Measurements from ENCODE around the gene LARGE1.

Gene LARGE1

DNA sequence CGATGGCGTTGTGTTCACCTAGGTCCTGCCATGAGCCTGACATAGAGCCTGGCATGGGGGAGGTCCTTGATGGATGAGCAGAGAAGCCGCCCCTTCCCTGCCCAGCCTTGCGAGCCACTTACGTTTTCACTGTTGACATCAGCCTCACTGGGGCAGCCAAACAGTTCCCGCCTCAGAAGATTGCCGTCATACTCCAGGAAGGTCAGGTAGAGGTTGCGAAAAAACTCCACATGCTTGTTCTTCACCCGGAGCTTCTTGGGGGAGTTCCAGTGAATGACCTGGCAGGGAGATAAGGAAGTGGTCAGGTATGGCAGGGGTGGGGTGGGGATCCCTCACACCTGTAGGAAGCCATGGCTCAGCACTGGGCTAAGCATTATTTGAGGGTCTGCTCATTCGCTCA, 582.8 kb downstream of the LARGE1 start:
- no peak for DNase-seq

DNA sequence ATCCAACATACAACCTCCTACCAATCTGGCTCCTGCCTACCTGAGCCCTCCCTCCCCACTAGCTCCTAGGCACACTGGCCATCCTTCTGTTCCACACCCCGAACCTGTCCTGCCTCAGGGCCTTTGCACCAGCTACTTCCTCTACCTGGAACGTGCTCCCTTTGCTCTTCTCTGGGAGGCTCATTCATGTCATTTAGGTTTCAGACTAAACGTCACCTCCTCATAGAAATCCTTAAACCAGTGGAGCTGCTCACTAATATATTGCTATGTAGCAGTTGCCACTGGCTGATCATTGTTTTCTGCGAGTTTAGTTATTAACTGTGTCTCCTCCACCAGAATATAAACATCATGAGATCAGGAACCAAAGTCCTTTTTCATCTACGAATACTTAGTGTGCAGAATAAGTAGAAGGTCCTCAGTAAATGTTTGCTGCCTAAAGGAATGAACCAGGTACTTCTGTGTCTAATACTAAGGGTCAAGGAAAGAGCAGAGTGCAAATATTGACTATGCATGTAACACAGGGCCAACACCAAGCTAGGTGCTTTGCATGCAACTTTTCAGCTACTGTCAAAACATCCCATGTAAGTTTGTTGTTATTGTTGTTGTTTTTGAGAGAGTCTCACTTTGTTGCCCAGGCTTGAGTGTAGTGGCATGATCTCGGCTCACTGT, 584.5 kb downstream of the LARGE1 start:
- no peak for DNase-seq

DNA sequence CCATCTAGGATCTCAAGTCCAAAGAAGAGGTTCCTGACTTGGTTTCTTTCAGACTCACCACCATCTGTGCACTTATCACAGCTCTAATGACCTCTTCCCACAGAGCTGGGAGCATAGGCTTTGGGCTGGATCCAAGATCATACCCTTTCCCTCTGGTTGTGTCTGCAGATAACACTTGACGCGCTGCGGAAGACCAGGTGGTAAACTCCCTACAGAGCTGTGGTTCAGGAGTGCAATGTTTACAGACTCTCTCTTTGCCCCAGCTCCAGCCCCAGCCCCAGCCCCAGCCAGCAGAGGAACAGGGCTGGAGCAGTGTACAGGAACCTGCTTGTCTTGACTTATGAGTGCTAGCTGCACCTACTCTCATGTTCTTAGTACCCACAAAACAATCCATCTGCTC, 587.7 kb downstream of the LARGE1 start:
- DNase-seq: no peak

DNA sequence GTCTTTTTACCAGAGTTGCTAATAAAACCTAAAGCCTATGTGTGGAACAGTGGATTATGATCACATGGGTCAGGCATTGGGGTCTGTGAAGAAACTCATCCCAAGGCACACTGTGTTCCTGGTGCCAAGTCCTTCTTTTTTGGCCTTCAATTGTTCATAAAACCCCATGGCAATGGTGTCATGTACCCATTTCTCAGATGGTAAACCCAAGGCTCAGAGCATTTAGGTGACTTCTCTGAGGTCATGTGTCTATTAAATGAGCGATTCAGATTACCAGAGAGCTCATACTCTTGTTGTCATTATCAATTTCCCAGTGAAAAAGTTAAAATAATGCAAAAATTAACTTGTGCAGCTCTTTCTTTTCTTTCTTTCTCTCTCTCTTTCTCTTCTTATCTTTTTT, 589.3 kb downstream of the LARGE1 start:
- no peak for DNase-seq

DNA sequence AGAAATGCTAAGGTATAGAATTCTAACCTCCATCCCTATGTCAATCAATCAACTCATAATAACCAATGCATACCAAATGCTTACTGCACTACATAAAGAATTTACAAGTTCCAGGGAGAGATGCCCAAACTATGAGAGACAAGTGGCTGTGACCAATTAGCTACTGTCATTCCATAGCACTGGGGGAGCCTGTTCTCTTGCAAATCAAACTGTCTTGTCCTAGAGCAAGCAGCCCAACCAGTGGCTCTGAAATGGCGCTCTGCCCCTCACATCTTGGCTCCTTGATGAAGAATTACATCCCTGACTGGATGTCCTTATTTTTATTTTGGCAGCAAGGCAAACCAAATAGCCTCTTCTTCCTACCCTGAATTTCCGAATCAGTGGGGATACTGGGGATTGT, 589.7 kb downstream of the LARGE1 start:
- DNase-seq: no peak

DNA sequence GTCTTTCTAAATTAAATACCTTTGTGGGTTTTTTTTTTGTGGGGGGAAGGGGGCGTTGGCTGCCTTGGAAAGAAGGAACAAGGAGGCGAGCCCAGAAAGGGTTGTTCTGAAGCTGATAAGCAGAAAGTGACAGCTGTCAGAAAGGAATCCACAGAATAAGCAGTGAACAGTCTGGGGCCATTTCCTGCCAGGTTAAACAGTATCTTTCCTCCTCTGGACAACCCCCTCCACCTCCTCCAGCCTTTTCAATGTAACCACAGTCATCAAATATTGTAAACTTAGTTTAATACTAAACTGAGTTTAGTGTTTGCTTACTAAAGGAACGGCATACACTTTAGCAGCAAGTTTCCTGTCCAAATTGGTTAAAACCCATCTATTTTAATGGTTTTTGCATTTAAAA, 590.9 kb downstream of the LARGE1 start:
- DNase-seq: no peak

DNA sequence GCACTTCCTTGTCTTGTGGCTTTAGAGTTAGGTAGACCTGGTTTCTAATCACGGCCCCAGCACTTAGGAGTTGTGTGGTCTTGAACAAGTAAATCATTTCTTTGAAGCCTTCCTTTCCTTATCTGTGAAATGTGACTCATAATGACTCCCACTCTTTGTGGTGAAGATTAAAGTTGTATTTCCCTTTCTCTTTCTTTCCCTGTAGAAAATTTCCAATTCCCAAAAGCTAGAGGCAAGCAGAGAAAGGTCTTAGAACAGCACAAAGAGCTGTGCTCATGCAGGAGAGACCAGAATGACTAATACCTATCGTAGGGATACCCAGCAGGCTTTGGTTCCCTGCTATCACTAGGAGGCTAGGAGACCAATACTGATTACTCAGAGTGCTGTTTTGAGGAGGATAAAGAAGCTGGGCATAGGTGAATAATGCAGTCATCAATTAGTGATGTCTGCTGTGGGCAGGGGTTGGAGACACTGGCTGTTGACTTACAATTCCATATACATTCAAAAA, 591.4 kb downstream of the LARGE1 start:
- DNase-seq: no peak

DNA sequence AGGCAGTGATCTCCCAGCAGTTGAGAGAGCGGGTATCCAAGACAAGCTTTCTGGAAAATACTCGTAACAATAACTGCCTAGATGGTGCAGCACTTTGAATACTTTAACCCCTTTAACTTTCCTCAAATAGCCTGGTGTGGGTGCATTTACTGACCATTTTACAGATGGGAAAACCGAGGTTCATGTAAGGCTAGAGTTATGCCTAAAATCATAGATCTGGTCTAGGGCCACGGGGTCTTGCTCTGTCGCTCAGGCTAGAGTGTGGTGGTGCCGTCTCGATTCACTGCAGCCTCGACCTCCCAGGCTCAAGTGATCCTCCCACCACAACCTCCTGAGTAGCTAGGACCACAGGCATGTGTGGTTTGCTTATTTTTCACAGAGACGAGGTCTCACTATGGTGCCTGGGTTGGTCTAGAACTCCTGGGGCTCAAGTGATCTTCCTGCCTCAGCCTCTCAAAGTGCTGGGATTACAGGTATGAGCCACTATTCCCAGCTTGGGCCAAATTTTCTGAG, 592.9 kb downstream of the LARGE1 start:
- DNase-seq: no peak

DNA sequence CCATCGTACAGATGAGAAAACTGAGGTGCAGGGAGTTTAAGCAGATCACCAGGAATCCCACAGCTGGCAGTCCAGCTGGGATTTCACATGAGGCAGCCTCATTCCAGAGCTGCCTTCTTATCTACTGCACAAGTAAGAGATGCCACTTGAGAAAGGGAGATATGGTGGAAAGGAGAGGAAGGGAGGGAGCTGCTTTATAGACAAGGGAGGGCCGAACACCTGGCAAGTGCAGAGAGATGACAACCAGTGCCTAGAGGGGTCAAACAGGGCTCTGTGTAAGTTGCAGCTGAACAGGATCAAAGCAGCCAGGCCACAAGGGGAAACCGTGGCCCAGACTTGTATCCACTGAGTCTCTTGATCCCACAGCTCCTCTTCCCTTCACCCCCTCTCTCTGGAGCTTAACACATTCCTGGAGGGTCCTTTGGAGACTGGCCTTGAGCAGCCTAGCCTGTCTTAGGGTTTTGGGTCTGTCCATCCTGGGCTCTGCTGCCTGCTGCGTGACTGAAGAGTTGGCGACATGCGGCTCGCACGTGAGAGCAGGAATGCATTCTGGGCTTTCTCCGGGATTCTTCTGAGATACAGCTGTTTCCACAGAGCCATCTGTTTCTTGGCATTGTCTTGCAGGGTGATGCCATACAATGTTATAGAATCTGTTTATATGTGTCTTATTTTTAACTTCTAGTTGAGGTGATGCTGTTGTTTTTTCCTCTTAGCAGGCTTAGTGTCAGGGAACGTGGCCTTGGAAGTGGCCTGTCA, 593.6 kb downstream of the LARGE1 start:
- no peak for DNase-seq

DNA sequence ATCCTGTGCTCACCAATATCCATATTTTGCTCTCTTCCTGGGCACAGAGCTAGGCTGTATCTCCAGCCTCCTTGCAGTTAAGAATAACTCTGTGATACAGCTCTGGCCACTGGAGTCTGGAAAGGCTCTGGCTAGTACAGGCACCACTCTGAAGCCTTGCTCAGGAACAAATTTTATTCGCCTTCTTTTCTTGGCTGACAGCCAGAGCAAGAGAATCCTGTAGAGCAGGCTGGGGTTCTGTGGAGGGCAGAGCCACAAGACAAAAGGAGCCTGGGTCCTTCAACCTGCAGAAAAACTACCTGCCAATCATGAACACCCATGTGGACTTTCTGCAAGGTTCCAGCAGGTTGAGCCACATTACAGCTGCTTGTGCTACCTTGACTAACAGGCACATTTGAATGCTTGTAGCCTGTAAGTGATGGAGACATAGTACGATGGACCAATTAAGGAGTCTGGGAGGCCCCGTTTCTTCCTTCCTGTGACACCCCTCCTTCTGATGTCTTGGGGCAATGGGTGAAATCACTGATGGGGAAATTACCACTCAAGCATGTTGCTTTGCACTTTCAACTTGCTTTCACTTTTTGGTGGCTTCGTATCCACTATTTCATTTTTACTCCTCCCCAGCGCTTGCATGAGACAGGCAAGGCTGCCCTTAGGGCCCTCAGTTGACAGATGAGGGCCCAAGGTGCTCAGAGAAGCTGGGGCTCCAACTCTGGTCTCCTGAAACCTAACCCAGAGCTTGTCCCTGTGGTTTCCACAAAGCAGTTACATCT, 594.9 kb downstream of the LARGE1 start:
- DNase-seq: no peak

DNA sequence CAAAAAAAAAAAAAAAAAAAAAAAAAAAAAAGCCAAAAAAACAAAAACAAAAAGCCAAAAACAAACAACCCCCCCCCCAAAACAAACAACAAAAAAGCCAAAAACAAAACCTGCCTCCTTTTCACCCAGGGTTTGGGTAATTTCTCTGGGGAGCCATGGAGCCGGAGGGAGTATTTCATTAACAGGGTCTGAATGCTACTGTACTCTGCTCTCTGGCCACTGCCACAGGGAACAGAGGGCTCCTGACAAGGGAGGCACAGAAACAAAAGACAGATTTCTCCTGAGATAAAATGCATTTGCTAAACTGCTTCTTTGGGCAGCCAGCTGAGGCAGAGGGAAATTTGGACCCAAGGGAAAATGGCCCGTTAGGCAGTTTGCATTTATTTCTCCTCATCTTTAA, 596.0 kb downstream of the LARGE1 start:
- DNase-seq: no peak

DNA sequence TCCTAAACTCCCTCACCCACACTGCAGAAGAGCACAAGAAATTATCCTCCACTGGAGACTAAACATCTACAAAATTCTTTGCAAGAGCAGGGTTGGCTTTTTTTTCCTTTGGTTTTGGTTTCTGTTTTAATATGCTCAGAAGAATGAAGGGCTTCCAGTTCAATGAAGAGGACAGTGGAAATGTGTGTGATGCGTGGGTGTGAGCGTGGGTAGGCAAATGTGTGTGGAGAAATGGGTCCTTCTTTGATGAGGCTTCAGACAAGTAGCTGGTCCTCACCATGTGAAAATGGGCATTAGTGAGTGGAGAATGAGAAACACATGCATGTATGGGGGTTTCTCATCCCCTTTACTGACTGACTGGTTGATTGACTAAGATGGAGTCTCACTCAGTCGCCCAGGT, 598.8 kb downstream of the LARGE1 start:
- DNase-seq: no peak

DNA sequence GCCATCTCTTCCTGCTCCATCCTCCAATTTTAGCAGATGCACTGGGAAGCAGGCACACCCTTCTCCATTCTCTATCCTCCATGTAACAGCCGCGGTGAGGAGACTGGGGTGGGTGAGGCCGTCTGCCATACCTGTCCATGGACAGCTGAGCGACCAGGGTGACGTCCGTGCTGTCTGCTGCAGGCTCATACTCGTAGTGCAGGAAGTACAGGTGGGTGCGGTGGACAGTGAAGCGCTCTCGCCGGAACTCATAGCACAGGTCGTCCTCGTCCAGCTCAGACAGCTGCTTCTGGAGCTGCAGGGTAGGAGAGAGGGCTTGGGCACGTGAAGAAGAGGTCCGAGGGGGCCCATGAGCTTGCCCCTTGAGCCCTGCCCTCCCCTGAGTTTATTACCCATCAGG, 604.3 kb downstream of the LARGE1 start:
- DNase-seq: no peak

DNA sequence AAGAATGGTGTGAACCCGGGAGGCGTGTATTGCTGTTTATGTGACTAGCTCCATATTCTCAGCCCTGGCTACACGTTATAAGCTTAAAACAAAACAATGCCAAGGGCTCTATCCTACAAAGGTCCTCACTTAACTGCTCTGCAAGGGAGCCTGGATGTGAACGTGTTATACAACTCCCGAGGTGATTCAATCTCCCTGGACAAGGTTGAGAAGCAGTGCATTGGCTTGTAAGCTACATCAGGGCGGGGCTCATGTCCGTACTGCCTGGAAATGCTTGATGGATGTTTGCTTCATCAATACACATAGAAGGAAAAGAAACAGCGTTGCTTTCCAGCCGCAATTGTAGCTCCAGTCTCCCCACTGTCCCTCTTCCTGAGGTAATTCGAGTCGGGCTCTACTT, 605.2 kb downstream of the LARGE1 start:
- no peak for DNase-seq

DNA sequence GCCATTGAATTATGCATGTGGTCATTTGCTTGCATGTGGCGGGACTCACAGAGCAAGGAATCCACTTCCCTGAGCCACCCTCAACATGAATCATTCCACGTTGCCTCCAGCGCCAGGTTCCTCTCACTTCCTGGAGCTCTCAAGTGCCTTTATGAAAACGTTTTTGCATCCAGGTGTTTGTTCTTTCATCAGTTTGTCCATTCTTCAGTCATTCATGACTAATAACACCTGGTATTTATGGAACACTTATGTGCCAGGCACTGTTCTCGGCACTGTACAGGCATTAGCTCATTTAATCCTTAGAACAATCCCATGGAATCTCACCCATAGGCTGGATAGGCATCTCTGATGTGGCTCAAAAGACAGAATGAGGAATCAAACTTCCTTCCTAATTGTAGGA, 606.0 kb downstream of the LARGE1 start:
- no peak for DNase-seq

DNA sequence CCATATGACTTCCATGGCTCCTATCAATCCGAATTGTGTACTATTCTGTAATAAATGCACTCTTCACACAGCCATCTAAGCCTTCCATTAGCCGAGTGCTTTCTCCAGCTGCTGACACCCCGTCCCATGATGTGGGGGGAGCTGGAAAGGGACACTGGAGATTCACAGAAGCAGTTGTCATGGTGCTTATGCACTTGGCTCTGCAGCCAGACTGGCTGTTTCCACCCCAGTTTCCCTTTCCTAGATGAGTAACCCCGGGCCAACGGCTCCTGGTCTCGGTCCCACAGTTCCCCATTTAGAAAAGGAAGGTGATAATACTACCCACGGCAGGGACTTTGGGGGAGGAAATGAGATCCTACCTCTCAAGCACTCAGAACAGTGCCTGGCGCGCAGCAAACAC, 617.2 kb downstream of the LARGE1 start:
- DNase-seq: no peak

DNA sequence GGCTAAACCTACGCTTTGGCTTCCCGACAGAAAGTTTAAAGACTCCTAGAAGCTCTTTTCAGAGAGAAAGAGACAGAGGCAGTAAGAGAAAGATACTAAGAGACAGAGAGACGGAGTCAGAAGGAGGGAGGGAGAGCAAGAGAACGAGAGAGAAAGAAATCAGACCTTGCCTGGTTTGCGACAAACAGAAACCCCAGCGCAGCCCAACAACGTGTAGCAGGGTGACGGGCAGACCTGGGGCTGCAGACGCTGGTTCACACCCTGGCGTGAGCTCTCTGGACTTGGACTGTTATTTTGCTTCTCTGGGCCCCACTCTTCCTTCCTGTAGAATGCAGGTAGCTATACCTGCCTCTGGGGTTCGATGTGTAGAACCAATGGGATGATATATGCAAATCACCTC, 617.7 kb downstream of the LARGE1 start:
- DNase-seq: no peak

DNA sequence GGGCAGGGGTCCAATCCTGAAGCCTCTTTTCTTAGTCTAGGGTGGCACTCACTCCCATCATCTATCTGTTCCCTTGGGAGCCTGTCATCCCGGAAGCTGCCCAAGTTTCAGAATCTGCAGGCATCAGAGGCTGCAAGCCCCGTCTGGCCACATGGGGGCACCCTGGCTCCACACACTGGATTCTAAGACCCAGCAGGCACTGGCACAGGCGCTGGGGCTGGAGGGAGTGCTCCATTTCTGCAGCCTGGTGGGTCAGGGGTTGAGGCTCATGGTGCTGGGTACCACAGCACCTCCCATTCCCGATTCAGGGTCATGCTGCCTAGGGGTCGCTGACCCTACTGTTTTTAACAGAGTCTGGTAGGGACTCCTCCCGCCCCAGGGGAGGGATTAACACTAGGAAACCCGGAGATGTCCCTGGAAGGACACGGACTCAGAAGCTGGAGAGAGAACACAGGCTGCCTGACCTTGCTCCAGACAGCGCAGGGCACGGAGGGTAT, 618.2 kb downstream of the LARGE1 start:
- peak; percentile 74 for DNase-seq

DNA sequence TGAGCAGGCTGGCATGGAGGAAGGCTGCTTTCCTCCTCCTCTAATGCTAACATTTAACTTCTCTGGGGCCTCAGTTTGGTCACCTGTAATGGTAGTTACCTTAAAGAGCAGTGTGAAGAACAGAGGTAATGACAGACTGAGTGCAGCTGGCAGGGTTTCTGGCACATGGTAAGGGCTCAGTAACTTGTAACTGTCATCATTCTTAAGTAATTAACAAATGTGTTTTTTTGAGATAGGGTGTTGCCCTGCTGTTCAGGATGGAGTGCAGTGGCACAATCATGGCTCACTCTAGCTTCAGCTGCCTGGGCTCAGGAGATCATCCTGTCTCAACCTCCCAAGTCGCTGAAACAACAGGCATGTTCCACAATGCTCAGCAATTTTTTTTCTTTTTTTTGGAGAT, 620.1 kb downstream of the LARGE1 start:
- no peak for DNase-seq

DNA sequence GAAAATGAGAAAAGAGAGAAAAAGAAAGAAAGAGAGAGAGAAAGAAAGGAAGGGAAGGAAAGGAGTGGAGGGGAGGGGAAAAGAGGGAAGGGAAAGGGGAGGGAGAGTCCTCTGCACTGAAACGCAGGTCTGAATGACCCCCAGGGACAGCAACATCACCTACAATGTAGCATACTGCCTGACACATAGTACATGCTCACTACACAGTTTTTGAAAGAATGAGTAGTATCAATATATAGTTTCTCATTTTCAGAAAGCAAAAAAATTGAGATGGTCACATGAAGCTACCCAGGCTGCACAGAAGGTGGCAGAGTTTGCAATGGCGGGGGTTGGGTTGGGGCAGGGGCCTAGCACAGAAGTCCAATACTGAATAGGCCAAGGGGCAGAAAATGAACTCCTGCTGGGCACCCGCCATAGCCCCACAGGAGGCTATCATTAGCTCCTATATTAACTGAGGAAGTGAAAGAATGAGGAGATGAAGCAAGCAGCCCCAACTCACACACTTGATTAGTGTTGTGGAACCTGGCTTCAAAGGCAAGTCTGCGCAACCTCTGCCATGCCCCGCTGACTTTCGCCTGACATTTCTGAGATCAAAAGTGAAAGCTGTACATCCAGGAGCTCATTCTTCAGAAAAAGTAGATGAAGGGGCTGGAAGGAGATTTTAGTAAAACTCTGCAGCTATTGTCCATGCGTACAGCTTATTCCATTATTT, 620.9 kb downstream of the LARGE1 start:
- DNase-seq: no peak

DNA sequence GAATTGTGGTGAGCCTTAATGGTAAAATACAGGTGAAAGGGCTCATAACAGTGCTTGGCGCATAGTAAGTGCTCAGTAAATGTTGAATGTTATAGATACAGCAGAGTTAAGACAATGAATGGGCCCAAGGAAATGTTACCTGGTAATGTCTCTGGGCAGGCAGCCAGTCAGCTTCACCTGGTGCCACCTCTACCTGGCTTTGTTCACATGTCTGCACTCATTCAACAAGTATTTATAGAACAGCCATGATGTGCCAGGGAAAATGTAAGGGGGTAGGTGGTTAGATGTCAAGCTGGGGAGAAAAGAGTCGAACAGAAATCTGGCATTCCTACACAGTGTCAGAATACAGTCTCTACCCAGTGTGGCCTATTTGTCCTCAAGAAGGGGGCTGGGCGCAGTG, 623.3 kb downstream of the LARGE1 start:
- no peak for DNase-seq

DNA sequence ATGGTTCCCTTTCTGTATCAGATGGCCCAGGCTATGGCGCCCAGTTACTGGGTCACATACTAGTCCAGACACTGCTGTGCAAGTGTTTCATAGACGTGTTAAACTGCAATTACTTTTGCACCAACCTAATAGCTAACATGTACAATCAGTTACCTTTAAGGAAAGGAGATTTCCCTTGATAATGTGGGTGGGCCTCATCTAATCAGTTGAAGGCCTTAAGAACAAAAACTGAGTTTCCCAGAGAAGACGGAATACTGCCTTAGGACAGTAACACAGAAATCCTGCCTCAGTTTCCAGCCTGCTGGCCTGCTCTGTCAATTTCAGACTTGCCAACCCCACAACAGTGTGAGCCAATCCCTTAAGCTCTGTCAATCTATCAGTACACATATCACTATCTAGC, 632.2 kb downstream of the LARGE1 start:
- no peak for DNase-seq

DNA sequence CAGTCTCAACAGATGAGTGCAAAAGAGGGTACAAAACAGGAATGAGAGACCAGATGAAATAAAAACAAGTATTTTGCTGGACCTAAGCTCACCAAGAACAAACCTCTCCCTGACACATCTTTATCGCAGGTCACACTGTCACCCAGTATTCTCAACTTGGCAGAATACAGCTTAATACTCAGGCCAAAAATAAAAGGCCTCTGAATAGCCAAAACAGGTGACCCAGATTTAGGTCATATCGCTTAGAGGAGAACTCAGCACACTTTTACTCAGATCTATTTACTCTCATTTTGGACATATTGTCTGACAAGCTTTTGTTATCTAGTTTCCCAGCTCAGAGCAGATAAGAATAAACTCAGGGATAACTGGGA, 645.2 kb downstream of the LARGE1 start:
- DNase-seq: no peak
